ENCODE results near the gene ZNF552.
"Not testable (repeated sequence)": the region's sequence is repeated elsewhere in the genome, so short reads cannot be mapped to it uniquely, and the experiment has no call there.

Gene ZNF552

DNA sequence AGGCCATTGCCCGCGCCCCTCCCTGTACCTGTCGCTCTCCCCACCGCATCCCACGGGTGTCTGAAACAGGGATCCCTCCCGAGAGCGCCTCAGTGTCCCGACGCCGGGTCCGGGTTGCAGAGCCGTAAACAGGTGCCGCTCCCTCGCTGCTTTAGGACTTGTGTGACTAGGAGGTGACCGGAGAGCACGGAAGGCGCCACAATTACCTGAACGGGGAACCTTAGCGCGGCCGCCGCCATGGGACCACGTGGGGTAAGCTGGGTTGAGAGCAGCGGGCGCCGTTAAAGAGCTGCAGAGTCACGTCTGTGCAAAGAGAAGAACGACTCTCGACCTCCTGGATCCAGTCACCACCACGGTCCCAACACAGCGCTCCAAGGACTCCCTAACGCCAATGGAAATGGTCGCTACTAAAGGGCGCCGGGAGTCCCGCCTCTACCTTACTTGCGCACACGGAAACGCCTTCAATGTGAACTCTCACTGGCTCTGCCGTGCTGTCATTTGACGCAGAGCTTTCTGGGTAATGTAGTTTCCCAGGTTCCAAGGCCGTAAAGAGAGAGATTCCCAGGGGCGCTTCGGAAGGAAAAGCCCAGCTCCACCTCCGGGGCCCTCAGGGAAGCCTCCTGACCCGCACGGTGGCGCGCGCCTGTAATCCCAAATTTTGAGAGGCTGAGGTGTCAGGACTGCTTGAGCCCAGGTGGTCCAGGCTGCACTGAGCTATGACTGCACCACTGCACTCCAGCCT, at the start of gene ZNF552:
Gene ZNF552, minus strand, starts transcription at position 409 of the 742 bp plus-strand sequence. Its CDS starts 170 bp downstream, at position 239.
- peak; percentile 94 for DNase-seq (ENCODE audit: low read depth)
- TF ChIP-seq, protein P1, sequence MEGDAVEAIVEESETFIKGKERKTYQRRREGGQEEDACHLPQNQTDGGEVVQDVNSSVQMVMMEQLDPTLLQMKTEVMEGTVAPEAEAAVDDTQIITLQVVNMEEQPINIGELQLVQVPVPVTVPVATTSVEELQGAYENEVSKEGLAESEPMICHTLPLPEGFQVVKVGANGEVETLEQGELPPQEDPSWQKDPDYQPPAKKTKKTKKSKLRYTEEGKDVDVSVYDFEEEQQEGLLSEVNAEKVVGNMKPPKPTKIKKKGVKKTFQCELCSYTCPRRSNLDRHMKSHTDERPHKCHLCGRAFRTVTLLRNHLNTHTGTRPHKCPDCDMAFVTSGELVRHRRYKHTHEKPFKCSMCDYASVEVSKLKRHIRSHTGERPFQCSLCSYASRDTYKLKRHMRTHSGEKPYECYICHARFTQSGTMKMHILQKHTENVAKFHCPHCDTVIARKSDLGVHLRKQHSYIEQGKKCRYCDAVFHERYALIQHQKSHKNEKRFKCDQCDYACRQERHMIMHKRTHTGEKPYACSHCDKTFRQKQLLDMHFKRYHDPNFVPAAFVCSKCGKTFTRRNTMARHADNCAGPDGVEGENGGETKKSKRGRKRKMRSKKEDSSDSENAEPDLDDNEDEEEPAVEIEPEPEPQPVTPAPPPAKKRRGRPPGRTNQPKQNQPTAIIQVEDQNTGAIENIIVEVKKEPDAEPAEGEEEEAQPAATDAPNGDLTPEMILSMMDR (IDR thresholded peaks at IDR 0.05; ENCODE audit: low read length, missing control alignments), result no peak
- peak within 1 kb of the TSS; percentile 94 for H3K4me3 ChIP-seq (replicated peaks; ENCODE audit: low read depth, low read length)

DNA sequence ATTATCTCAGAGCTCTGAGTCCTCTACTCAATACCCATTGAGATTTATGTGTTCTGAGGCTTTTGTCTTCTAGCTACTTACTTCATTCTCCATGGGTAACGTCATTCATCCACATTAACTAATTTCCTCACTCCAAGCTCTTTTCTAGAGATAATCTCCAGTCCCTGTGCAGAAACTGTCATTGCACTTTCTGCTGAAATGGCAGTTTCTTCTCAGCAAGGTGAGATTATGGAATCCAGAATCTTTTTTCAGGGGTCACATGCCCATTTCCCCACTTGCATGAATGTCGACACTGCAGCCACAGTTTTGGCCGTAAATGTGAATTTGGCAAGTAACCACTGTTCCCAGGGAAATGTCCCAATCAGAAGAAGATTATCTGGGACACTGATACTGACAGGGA, 47.6 kb upstream of the ZNF552 start:
- not testable (repeated sequence) for DNase-seq (ENCODE audit: low read depth); H3K4me3 ChIP-seq (replicated peaks; ENCODE audit: low read depth, low read length)

DNA sequence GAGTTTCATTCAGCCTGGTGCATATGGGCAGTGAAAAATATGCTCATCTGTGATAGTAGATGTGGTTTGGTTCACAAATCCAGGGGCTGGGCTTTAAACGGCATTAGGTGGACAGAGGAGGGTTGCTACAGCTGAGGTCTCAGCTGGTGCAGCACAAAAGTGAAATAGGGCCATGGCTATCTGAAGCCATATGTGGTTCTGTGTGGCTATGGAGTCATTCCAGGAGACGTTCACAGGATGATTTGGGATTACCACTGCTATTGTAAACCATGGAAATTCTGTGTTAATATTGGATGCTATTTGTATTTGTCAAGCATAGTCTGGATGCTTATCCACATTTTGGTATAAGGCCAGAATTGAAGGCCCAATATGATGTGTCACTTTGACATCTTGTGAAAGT, 39.4 kb upstream of the ZNF552 start:
- not testable (repeated sequence) for DNase-seq (ENCODE audit: low read depth); H3K4me3 ChIP-seq (replicated peaks; ENCODE audit: low read depth, low read length)

DNA sequence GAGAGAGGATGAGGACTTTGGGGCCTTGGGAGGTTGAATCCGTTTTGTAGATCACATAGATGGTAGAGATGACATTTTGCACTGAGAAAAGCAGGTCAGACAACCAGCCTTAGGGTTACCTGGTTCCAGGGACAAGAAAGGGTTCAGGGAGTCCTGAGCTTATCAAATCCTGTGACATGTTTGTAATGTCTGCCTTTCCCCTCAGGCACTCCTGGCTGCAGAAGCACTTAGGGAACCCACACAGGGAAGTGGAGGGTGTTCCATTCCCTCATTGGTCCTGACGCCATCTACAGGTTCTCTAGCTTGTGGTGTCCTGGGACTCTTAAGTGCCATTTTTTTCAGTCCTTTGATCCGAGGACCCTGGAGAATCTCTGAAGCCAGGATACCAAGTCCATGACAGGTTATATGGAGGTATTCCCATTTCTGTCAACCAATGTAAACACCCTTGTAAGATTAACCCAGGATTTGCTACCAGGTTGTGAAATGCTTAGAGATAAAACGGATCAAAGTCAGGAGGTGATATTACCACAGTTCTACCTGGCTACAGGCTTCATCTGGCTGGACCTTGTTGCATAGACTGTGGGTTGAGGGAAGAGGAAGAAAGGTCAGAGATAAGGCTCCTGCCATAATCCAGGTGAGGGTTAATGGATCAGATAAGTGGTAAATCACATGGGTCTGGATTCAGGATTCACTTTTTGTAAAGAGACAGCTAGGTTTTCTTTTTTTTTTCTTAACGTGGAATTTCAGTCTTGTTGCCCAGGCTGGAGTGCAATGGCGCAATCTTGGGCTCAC, 37.3 kb upstream of the ZNF552 start:
- DNase-seq (ENCODE audit: low read depth); H3K4me3 ChIP-seq (replicated peaks; ENCODE audit: low read depth, low read length): not testable (repeated sequence)

DNA sequence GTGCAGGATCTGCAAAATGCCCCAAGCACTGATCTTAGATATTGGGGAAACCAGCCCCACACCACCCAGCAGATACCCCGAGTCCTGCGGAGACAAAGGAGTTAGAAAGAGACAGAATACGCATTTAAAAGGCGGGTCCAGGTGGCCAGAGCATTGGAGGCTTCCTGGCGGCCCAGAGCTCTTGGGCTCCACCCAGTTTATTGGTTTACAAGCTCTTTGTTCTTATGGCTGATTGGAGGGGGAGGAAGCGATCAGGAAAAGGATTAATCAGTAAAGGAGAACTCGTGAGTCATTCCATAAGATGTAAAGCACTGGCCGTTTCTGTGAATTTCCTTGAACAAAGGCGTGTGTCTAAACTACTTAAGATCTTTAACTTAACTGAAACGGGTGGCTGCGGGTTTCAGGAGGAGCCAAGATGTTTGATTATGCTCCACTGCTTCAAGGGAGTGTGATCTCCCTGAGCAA, 35.9 kb upstream of the ZNF552 start:
- peak overlapping the region; percentile 86 for H3K4me3 ChIP-seq (replicated peaks; ENCODE audit: low read depth, low read length)
- TF ChIP-seq, protein P1 (IDR thresholded peaks at IDR 0.05; ENCODE audit: low read length, missing control alignments), result no peak
- peak; percentile 45 for DNase-seq (ENCODE audit: low read depth)

DNA sequence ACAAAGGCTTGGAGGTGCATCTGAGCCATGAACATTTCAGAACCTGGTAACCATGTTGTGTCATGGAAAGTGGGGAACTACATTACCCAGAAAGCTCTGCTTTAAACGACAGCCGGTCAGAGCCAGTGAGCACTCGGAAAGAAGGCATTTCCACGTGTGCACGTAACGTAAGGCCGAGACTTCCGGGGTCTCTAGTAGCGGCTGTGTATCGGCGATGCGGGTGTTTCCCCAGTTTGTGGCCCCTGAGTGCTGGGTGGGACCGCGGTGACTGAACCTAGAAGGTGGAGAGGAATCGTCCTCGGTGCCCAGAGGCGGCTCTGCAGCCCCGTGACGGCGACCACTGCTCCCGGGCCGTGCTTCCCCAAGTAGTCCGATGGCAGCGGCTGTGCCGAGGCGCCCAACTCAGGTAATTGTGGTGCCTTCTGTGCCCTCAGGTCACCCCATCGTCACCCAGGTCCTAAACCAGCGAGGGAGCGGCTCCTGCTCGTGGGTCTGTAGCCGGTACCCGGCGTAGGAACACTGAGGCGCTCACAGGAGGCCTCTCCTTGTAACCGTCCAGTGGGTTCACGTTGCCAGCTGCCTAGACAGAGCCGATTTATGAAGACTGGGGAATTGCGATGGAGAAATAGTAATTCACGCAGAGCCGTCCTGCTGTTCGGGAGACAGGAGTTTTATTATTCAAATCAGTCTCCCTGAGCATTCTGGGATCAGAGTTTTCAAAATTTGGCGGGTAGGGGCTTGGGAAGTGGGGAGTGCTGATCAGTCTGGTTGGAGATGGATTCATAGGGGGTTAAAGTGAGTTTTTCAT, 35.2 kb upstream of the ZNF552 start, which contains the start of gene ZNF587:
Gene ZNF587, plus strand, starts transcription at position 194 of the 808 bp plus-strand sequence. Its CDS starts 180 bp downstream, at position 374.
- peak; percentile 87 for DNase-seq (ENCODE audit: low read depth)

DNA sequence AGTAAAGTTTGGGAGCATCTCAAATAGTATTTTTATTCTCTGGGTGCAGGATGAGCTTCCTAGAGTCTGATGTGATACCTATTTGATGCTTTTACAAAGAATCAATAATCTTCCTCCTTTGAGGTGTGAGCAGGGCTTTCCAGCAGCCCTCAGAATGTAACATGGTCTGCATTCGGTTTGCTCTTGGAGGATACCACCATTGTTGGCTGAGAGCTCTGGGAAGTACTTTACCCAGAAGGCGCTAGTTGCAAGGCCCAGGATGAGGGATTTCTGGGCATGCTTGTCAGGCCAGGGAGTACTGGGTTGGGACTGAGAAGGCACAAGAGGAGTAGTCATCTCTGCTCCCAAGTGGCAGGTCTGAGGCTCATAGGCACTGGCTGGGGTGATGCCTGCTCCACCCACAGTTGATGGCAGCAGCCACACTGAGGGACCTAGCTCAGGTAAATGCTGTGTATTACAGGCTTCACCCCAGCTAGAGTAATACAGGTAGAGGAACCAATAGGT, 34.5 kb upstream of the ZNF552 start:
- H3K4me3 ChIP-seq (replicated peaks; ENCODE audit: low read depth, low read length), result peak overlapping the region; percentile 86
- not testable (repeated sequence) for DNase-seq (ENCODE audit: low read depth)

More for the DNA sequence above, 35.2 kb upstream of the ZNF552 start, which contains the start of gene ZNF587:
- peak within 1 kb of the TSS; percentile 86 for H3K4me3 ChIP-seq (replicated peaks; ENCODE audit: low read depth, low read length)

DNA sequence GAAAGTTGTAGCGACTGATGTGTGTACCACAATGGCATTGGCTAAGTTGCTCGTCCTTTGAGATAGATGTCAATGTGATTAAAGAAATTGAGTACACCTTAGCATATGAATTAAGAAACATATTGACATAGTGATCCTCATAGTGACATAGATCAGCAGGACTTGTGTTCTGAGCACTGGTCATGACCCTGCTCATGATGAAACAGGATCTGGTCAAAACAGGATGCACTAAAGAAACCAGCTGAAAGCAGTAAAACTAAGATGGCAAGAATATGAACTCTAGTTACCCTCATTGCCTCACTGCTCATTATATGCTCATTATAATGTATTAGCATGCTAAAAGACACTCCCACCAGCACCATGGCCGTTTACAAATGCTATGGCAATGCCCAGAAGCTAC, 32.5 kb upstream of the ZNF552 start:
- H3K4me3 ChIP-seq (replicated peaks; ENCODE audit: low read depth, low read length), result not testable (repeated sequence)
- DNase-seq (ENCODE audit: low read depth), result peak; percentile 18

DNA sequence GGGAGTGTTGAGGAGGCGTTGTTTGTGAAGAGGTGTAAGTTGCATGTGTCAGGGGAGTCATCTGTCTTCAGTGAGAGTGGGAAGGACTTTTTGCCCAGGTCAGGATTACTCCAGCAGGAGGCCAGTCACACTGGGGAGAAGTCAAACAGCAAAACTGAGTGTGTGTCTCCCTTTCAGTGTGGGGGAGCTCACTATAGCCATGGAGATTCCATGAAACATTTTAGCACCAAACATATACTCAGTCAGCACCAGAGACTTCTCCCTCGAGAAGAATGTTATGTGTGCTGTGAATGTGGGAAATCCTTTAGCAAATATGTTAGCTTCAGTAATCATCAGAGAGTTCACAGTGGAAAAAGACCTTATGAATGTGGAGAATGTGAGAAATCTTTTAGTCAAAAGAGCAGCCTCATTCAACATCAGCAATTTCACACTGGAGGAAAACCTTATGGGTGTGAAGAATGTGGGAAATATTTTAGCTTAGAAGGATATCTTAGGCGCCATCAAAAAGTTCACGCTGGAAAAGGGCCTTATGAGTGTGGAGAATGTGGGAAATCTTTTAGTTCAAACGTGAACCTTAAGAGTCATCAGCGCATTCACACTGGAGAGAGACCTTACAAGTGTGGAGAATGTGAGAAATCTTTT, 26.5 kb upstream of the ZNF552 start:
- TF ChIP-seq, protein P1 (IDR thresholded peaks at IDR 0.05; ENCODE audit: low read length, missing control alignments), result no peak
- DNase-seq (ENCODE audit: low read depth), result no peak
- H3K4me3 ChIP-seq (replicated peaks; ENCODE audit: low read depth, low read length), result no peak overlapping the region

DNA sequence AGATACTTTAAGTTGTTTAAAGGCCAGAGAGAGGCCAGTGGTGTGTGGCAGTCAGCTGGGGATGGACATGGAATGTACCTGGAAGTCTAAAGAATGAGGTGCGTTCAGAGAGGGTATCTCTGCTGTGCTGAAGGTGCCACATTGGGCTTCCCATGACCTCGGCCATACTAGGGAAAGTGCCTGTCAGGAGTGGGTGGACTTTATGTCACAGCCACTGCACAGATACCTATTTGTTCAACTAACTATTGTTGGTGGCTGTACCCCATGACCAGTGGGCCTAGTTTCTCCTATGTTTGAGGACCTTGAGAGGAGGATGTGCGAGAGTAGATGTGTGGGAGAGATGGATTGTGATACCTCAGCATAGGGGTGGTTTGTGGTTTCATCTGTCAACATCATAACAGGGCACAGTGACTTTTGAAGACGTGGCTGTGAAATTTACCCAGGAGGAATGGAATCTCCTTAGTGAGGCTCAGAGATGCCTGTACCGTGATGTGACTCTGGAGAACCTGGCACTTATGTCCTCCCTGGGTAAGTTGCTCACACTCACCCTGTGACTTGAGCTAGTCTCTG, 24.0 kb upstream of the ZNF552 start:
- DNase-seq (ENCODE audit: low read depth), result not testable (repeated sequence)

DNA sequence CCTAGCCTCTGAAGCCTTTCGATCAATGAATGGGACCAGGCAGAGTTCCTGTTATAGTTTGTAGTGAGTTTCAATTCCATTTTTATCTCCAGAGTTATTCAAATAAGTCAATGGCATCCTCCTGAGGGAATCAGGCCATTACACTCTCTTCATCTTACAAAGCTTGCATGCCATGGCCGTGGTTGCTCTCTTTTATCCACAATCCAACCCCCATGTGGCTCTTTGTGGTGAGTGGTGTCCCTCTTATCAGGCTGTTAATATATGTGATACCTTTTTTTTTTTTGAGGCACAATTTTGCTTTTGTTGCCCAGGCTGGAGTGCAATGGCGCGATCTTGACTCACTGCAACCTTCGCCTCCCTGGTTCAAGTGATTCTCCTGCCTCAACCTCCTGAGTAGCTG, 22.3 kb upstream of the ZNF552 start:
- not testable (repeated sequence) for H3K4me3 ChIP-seq (replicated peaks; ENCODE audit: low read depth, low read length); DNase-seq (ENCODE audit: low read depth)

More for the DNA sequence above, 24.0 kb upstream of the ZNF552 start:
- H3K4me3 ChIP-seq (replicated peaks; ENCODE audit: low read depth, low read length), result not testable (repeated sequence)
